HEK293T (cell line): ENCODE data around the gene APBA3.

Experiments used
- CTCF ChIA-PET: fragments of 350-600 bp; formaldehyde crosslinking; extraction: SDS; loops from one replicate; lab custom pipeline; 2021; ENCODE audit warnings: antibody characterized with exemption, inconsistent platforms; lab: Yijun Ruan, JAX
- POLR2A ChIA-PET: fragments of 350-600 bp; formaldehyde crosslinking; extraction: SDS; loops from one replicate; lab custom pipeline; 2020; ENCODE audit warnings: antibody characterized with exemption, inconsistent platforms; lab: Yijun Ruan, JAX
- DNase-seq: peaks from one replicate; pipeline ENCODE4 v3.0.0; 2012; ENCODE audit warnings: mixed read lengths; ENCODE audit errors: extremely low spot score
- ARNT ChIP-seq: fragments of 450-650 bp; IDR thresholded peaks from 2 replicates; pipeline ENCODE4 v1.6.1; 2017; ENCODE audit warnings: mild to moderate bottlenecking
- BHLHE40 ChIP-seq: fragments of 450-650 bp; IDR thresholded peaks from 2 replicates; pipeline ENCODE4 v1.6.1; 2016; ENCODE audit warnings: mild to moderate bottlenecking, moderate library complexity, borderline replicate concordance
- CTBP1 ChIP-seq: fragments of 450-650 bp; IDR thresholded peaks from 2 replicates; pipeline ENCODE4 v1.6.1; 2016; ENCODE audit warnings: borderline replicate concordance
- ELF4 ChIP-seq: fragments of 450-650 bp; IDR thresholded peaks from 2 replicates; pipeline ENCODE4 v1.6.1; 2017; ENCODE audit warnings: antibody characterized with exemption
- FOXA1 ChIP-seq: fragments of 450-650 bp; IDR thresholded peaks from 2 replicates; pipeline ENCODE4 v1.6.1; 2016; ENCODE audit warnings: mild to moderate bottlenecking
- FOXK2 ChIP-seq: fragments of 450-650 bp; IDR thresholded peaks from 2 replicates; pipeline ENCODE4 v1.6.1; 2016; ENCODE audit warnings: mild to moderate bottlenecking
- FOXM1 ChIP-seq: fragments of 450-650 bp; IDR thresholded peaks from 2 replicates; pipeline ENCODE4 v1.6.1; 2017; ENCODE audit warnings: mild to moderate bottlenecking, borderline replicate concordance
- HDGF ChIP-seq: fragments of 450-650 bp; IDR thresholded peaks from 2 replicates; pipeline ENCODE4 v1.6.1; 2017; ENCODE audit warnings: antibody characterized with exemption, borderline replicate concordance
- L3MBTL2 ChIP-seq: fragments of 450-650 bp; conservative IDR thresholded peaks from 2 replicates; pipeline ENCODE4 v1.6.1; 2016; ENCODE audit warnings: mild to moderate bottlenecking
- LEF1 ChIP-seq: fragments of 450-650 bp; IDR thresholded peaks from 2 replicates; pipeline ENCODE4 v1.6.1; 2017; ENCODE audit warnings: mild to moderate bottlenecking, borderline replicate concordance
- NFRKB ChIP-seq: fragments of 450-650 bp; IDR thresholded peaks from 2 replicates; pipeline ENCODE4 v1.6.1; 2016; ENCODE audit warnings: mild to moderate bottlenecking, moderate library complexity
- PKNOX1 ChIP-seq: fragments of 450-650 bp; IDR thresholded peaks from 2 replicates; pipeline ENCODE4 v1.6.1; 2016
- SP1 ChIP-seq: fragments of 450-650 bp; IDR thresholded peaks from 2 replicates; pipeline ENCODE4 v1.6.1; 2017
- SUZ12 ChIP-seq: fragments of 450-650 bp; IDR thresholded peaks from 2 replicates; pipeline ENCODE4 v1.6.1; 2016; ENCODE audit warnings: mild to moderate bottlenecking
- TARDBP ChIP-seq: fragments of 450-650 bp; IDR thresholded peaks from 2 replicates; pipeline ENCODE4 v1.6.1; 2016
- ZNF384 ChIP-seq: fragments of 450-650 bp; IDR thresholded peaks from 2 replicates; pipeline ENCODE4 v1.6.1; 2016

The APBA3 gene

GRCh38 chr19:3712663-3713611 is 48.6 kb downstream of the APBA3 start:
- no peak for TF ChIP-seq L3MBTL2
- no peak for TF ChIP-seq BHLHE40
- no peak for TF ChIP-seq NFRKB
- no peak for TF ChIP-seq SP1
- ChIA-PET POLR2A (no interaction called here), CTCF (no interaction called here)
- DNase-seq: no peak

GRCh38 chr19:3710265-3710812 is 51.2 kb downstream of the APBA3 start:
- ChIA-PET CTCF (interaction anchor here (0.6 to 0.8 kb wide), 2 partner anchors 8 to 53 kb away, joined by 3 to 4 read pairs; no protein-coding TSS in a partner anchor), POLR2A (interaction anchor here (1.0 kb wide), 1 partner anchor 53 kb away, joined by 3 read pairs; no protein-coding TSS in a partner anchor)
- TF ChIP-seq PKNOX1 (no peak), NFRKB (no peak), TARDBP (no peak), SP1 (no peak), ZNF384 (no peak), HDGF (no peak), FOXM1 (no peak), ELF4 (no peak), FOXK2 (no peak), L3MBTL2 (no peak), ARNT (no peak), FOXA1 (no peak), SUZ12 (no peak), LEF1 (no peak), BHLHE40 (no peak)
- DNase-seq: no peak

- CTCF ChIA-PET: interaction anchor here (1.4 kb wide), 1 partner anchor 10 kb away, joined by 4 read pairs; no protein-coding TSS in a partner anchor
- TF ChIP-seq CTBP1: no peak
- POLR2A ChIA-PET: no interaction called here
- no peak for DNase-seq
Observed at GRCh38 chr19:3708207-3708931, 53.1 kb downstream of the APBA3 start, which contains the start of gene TJP3. Gene TJP3, plus strand, starts transcription at chr19:3708384. Its CDS starts 20,049 bp downstream, at chr19:3728433.

- no peak for DNase-seq
- ChIA-PET CTCF (interaction anchor here (1.4 kb wide), 1 partner anchor 11 kb away, joined by 4 read pairs; no protein-coding TSS in a partner anchor), POLR2A (no interaction called here)
- no peak for TF ChIP-seq ZNF384
- TF ChIP-seq LEF1: no peak
Observed at GRCh38 chr19:3707868-3708206, 53.7 kb downstream of the APBA3 start.

- TF ChIP-seq PKNOX1 (no peak), ARNT (no peak), CTBP1 (no peak), BHLHE40 (no peak), LEF1 (no peak), ZNF384 (no peak), FOXA1 (no peak), FOXK2 (no peak)
- DNase-seq: no peak
- ChIA-PET POLR2A (no interaction called here), CTCF (interaction anchor here (0.6 to 1.1 kb wide), 2 partner anchors 10 to 27 kb away, joined by 3 read pairs; no protein-coding TSS in a partner anchor)
Observed at GRCh38 chr19:3701200-3701599, 60.3 kb downstream of the APBA3 start.
